DOHH2 (cell line): ENCODE measurements around the gene CLRN3.

ENCODE experiments used
- H3F3A ChIP-seq: fragments of 200-600 bp; sonication (generic), shearing (Covaris generic); 2 replicates; pipeline ENCODE4 v1.6.0; 2016; ENCODE audit warnings: antibody characterized with exemption, mild to moderate bottlenecking; ENCODE audit not compliant: control insufficient read depth, insufficient read depth
- H3K27ac ChIP-seq: fragments of 200-600 bp; sonication (generic); 2 replicates; pipeline ENCODE4 v1.5.1; 2014; ENCODE audit warnings: low read depth, mild to moderate bottlenecking, low read length, moderate library complexity
- H3K27me3 ChIP-seq: fragments of 200-600 bp; sonication (generic); 2 replicates; pipeline ENCODE4 v1.6.1; 2014; ENCODE audit warnings: mild to moderate bottlenecking, low read length, mixed read lengths; ENCODE audit not compliant: control insufficient read depth
- H3K36me3 ChIP-seq: fragments of 200-600 bp; sonication (generic); 2 replicates; pipeline ENCODE4 v1.6.1; 2014; ENCODE audit warnings: mild to moderate bottlenecking, low read length, moderate library complexity, mixed read lengths; ENCODE audit not compliant: control insufficient read depth
- H3K4me1 ChIP-seq: fragments of 200-600 bp; sonication (generic); 2 replicates; pipeline ENCODE4 v1.6.1; 2014; ENCODE audit warnings: mild to moderate bottlenecking, low read length, mixed read lengths; ENCODE audit not compliant: control insufficient read depth
- H3K4me2 ChIP-seq: fragments of 200-600 bp; sonication (generic); 2 replicates; pipeline ENCODE4 v1.6.0; 2014; ENCODE audit warnings: mild to moderate bottlenecking, low read length, moderate library complexity
- H3K4me3 ChIP-seq: fragments of 200-600 bp; sonication (generic); 2 replicates; pipeline ENCODE4 v1.5.1; 2014; ENCODE audit warnings: mild to moderate bottlenecking, low read length, mixed read lengths
- H3K79me2 ChIP-seq: fragments of 200-600 bp; sonication (generic); 2 replicates; pipeline ENCODE4 v1.6.1; 2014; ENCODE audit warnings: mild to moderate bottlenecking, low read length, mixed read lengths; ENCODE audit not compliant: control insufficient read depth
- H3K9me2 ChIP-seq: fragments of 200-600 bp; sonication (generic); replicated peaks from 2 replicates; pipeline ENCODE4 v1.6.1; 2014; ENCODE audit warnings: mild to moderate bottlenecking, low read length, mixed read lengths; ENCODE audit not compliant: control insufficient read depth
- H3K9me3 ChIP-seq: fragments of 200-600 bp; sonication (generic); 2 replicates; pipeline ENCODE4 v1.6.1; 2014; ENCODE audit warnings: antibody characterized with exemption, low read length, mixed read lengths; ENCODE audit not compliant: control insufficient read depth, insufficient read depth
- H4K20me1 ChIP-seq: fragments of 200-600 bp; sonication (generic); 2 replicates; pipeline ENCODE4 v1.6.0; 2014; ENCODE audit warnings: low read depth, mild to moderate bottlenecking, antibody characterized with exemption, low read length, moderate library complexity; ENCODE audit not compliant: control insufficient read depth, insufficient read depth
- CTCF ChIP-seq: fragments of 200-600 bp; sonication (generic); IDR thresholded peaks from one replicate; pipeline ENCODE4 v1.5.1; 2014; ENCODE audit warnings: antibody characterized with exemption, mild to moderate bottlenecking, low read depth, low read length; ENCODE audit not compliant: poor library complexity, severe bottlenecking
- EZH2phosphoT487 ChIP-seq: fragments of 200-600 bp; sonication (generic); IDR thresholded peaks from 2 replicates; pipeline ENCODE4 v1.6.1; 2017; ENCODE audit warnings: borderline replicate concordance, mild to moderate bottlenecking, antibody characterized with exemption, low read length, moderate library complexity, mixed read lengths

CLRN3 gene

GRCh38 chr10:127905848-127906261, 13.1 kb upstream of the CLRN3 start:
- H3K4me2 ChIP-seq: no peak overlapping the region
- no peaks in the 10 kb centered on the region for H3K79me2 ChIP-seq

GRCh38 chr10:127905001-127905847, 12.5 kb upstream of the CLRN3 start:
- H4K20me1 ChIP-seq: no peaks in the 10 kb centered on the region
- no peaks in the 10 kb centered on the region for H3K79me2 ChIP-seq
- H3K4me1 ChIP-seq: no peaks in the 10 kb centered on the region
- no peaks in the 10 kb centered on the region for H3K9me3 ChIP-seq
- H3K9me2 ChIP-seq: no peaks in the 10 kb centered on the region
- no peak overlapping the region for H3K4me2 ChIP-seq
- H3F3A ChIP-seq: no peaks in the 10 kb centered on the region
- H3K27ac ChIP-seq: no peak overlapping the region
- no peak for TF ChIP-seq EZH2phosphoT487
- TF ChIP-seq CTCF: no peak
- no peak overlapping the region for H3K4me3 ChIP-seq
- no peaks in the 10 kb centered on the region for H3K27me3 ChIP-seq
- no peaks in the 10 kb centered on the region for H3K36me3 ChIP-seq

More at GRCh38 chr10:127905848-127906261, 13.1 kb upstream of the CLRN3 start:
- TF ChIP-seq CTCF: no peak
- TF ChIP-seq EZH2phosphoT487: no peak
- Histone ChIP-seq H3K4me3 (no peak overlapping the region), H3K36me3 (no peaks in the 10 kb centered on the region), H4K20me1 (no peaks in the 10 kb centered on the region), H3K27ac (no peak overlapping the region), H3K9me2 (no peaks in the 10 kb centered on the region), H3K9me3 (no peaks in the 10 kb centered on the region), H3F3A (no peaks in the 10 kb centered on the region), H3K4me1 (no peaks in the 10 kb centered on the region), H3K27me3 (no peaks in the 10 kb centered on the region)

- no peaks in the 10 kb centered on the region for H3K9me2 ChIP-seq
- H3K27ac ChIP-seq: no peak overlapping the region
- no peaks in the 10 kb centered on the region for H3K36me3 ChIP-seq
- H4K20me1 ChIP-seq: no peaks in the 10 kb centered on the region
- H3K4me1 ChIP-seq: no peaks in the 10 kb centered on the region
- no peak for TF ChIP-seq CTCF
- no peak for TF ChIP-seq EZH2phosphoT487
- peaks cover 5% of the 10 kb centered on the region; the same call in 1 of the 2 replicates for H3K27me3 ChIP-seq
- H3K4me2 ChIP-seq: no peak overlapping the region
- no peaks in the 10 kb centered on the region for H3K79me2 ChIP-seq
- no peaks in the 10 kb centered on the region for H3F3A ChIP-seq
- no peaks in the 10 kb centered on the region for H3K9me3 ChIP-seq
- no peak overlapping the region for H3K4me3 ChIP-seq
Measured at GRCh38 chr10:127904311-127905000, 11.7 kb upstream of the CLRN3 start.
